GM19193 (cell line): Measurements from ENCODE around the gene HUWE1.

ENCODE experiments used
- POLR2A ChIP-seq: IDR thresholded peaks from 4 replicates; pipeline ENCODE4 v1.6.1; 2011; ENCODE audit not compliant: insufficient read depth, insufficient read length; ENCODE audit errors: extremely low read depth

Gene HUWE1

DNA sequence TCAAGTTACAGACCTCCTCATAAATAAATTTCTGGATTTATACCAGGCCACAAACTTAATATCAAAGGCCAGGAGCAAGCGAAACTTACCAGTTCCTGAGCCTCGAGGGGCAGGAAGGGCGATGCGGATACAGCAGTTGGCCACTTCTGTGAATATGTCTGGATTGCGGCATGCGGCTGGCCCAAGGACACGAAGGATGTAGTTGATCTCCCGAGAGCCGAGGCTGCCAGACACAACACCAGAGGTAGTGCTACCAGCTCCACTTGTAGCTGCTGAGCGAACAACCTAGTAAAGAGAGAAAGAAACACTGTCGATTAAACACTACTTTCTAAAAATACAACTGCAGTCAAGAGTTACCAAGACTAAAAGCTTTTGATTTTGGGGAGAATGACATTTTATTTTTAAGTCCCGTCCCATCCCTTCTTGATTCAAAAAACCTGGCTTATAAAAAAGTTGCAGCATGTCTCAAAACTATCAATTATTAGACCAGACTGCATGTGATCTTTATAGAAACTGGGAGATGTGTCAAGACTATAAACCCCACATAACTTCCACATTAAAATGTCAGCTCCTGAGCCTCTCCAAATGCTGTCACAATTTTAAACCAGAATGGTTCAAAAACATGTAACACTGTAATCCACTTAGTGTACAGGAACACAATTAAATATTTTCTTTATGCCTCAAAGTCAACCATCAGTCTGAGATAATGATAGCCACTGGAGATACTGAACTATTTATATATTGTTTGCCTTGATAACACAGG is 105.6 kb downstream of the HUWE1 start:
- TF ChIP-seq POLR2A: no peak

DNA sequence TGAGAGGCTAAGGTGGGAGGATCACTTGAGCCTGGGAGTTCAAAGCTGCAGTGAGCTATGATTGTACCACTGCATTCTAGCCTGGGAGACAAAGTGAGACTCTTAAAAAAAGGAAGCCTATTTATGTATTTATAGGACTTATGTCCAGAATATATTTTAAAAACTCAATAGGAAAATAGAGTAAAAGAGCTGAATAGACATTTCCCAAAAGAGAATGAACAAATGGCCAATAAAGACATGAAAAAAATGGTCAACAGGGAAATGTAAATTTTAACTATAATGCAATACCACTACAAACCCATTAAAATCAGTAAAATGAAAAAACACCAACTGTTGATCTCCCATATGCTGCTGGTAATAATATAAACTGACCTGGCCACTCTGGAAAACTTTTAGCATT is 115.0 kb downstream of the HUWE1 start:
- TF ChIP-seq POLR2A: no peak

DNA sequence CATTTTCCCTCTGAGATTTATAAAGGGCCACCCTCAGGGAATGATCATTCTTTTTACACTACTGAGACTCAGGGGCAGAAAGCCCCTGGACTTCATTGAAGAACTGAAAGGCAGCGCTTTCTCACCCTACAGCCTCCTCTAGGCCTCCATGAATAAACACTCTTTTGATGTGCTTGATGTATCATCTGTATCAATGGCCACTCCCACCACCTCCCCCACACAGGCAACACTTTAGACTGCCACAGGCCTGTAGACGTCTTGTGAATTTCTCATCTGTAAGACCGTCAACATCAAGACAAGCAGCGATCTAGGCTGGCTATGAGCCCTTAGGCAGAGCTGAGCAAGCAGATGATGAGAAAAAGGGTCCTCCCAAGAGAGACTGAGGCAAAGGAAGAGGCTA is 123.2 kb downstream of the HUWE1 start:
- TF ChIP-seq POLR2A: no peak

DNA sequence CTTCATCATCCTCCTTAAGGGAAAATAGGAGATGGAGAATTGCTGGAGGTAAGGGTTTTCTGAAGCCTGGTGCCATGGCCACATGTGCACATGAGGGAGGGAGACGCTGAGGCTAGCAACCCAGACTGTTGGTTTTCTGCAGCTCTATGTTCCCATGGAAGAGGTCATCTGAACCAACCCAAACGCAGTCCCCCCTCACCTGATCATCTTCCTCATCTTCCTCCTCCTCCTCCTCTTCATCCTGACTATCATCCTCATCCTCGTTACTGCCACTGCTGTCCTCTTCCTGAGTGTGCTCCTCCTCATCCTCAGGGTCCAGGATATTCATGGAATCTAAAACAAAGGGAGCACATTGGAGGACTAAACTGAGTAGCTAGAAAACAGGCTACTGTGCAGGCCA is 124.6 kb downstream of the HUWE1 start:
- TF ChIP-seq POLR2A: no peak

DNA sequence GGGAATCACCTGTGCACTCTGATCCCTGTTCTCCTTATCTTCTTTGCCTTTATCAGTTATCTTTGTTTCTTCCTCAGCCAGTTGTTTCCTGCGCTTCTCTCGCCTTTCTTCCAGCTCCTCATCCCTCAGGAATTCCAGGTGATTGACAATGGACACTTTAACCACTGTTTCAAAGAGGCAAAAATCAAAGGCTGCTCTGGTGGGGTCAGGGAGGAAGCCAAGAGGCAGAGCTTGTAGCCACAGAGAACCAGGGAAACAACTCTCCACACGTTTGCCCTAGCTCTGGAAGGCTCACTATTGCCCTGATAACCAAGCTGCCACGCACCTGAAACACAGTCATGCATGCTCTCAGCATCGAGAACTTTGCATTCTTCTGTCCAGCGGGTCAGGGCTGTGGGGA is 127.9 kb downstream of the HUWE1 start:
- no peak for TF ChIP-seq POLR2A

DNA sequence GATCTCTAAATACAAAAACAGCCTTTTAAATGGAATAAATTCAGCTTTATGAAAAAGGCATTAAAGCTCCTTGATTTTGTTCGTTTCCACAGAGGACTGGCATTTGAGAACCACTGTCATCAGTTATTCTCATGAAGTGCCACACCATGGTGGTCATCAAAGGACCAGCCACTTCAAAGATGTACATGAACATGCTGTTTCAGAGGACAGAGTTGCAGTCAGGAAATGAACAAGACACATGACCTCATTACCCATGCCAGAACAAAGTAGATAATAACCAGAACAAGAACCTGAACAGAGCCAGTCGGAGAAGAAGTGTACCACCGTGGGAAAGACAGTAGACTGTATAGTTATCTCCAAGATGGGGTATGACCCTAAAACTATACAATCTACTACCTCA is 129.7 kb downstream of the HUWE1 start:
- no peak for TF ChIP-seq POLR2A

DNA sequence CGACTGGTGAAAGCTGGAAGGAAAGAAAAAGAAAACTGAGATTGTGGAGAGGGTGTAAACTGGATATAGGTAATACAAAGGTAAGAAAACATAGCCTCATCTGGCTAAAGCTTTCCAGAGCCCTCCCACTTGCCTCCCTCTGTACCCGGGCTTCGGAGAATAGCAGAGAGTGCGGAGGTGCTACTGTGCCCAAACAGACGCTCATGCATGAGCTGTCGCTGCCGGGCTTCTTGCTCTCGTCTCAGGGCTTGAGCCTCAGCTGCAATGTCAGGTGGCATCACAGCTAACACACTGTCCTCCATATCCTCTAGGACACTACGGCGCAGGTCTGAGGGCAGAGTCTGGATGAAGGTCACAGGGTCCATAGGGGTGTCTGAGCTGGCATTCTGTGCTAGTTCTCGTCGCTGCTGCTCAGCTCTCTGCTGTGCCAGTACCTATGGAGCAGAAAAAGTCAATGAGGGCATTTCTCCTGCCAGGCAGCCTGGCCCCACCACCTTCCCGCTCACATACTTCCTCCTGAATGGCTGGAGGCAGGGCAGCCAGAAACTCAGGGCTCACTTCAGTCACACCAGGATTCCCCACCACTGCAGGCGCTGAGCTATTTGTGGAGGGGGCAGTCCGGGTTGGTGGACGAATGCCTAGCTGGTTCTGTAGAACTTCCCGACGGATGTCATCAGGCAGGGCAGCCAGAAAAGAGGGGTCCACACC is 135.6 kb downstream of the HUWE1 start:
- no peak for TF ChIP-seq POLR2A

DNA sequence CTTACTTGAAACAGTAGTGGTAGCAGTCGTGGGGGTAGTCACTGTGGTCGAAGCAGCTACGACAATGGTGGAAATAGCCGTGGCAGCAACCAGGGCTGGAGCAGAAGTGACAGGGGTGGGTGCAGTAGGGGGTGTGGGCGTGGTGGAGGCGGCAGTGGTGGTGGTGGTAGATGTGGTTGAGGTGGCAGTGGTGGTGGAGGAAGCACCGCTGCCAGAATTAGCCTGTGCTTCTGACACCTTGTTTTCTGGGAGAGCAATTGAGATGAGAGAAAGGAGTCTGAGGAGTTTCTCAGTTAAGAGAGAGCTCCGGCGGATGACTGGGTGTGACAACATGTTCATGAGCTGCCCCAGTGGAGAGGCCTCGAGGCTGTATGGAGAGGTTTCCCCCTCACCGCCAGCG is 138.9 kb downstream of the HUWE1 start:
- TF ChIP-seq POLR2A: no peak

DNA sequence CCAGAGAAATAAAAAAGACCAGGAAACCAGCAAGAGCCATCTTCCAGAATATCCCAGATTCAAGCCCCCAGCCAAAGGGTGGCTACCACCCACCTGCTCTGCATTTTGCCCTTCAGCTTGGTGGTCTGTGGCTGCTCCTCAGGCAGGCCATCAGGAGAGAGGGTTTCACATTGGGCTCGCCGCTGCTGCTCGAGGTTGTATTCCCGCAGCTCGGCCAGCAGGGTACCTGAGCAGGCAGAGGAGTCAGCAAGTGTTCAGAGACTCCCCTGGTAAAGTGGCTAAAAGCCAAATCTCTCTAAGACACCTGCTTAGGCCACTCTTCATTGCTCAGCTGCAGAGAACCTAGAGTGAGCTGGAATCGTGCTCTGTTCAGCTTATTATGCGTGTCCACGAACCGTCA is 141.6 kb downstream of the HUWE1 start:
- TF ChIP-seq POLR2A: no peak

DNA sequence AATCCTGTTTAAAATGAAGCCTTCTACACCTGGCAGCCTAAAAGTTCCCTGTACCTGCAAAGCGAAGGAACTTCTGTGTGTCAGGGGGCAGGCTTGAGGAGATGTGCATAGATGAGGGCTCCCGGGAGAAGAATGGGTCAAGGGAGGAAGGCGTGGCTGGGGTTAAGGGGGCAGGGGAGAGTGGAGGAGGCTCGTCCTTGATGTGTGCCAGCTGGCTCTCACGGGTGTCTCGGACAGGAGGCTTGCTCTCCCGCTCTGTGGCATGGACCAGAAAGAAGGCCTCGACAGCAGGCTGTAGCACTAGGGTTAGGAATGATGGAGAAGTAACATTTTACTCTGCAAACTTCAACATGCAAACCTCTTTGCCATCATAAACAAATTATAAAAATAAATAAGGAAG is 147.7 kb downstream of the HUWE1 start:
- no peak for TF ChIP-seq POLR2A

DNA sequence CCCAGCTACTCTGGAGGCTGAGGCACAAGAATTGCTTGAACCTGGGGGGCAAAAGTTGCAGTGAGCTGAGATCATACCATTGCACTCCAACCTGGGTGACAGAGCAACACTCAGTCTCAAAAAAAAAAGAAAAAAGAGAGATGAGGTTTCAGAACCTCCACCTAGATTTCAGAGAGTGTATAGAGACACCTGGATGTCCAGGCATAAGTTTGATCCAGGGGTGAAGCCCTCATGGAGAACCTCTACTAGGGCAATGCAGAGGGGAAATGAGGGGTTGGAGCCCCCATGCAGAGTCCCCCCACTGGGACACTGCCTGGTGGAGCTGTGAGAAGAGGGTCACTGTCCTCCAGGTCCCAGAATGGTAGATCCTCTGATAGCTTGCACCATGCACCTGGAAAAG is 159.5 kb downstream of the HUWE1 start:
- no peak for TF ChIP-seq POLR2A

DNA sequence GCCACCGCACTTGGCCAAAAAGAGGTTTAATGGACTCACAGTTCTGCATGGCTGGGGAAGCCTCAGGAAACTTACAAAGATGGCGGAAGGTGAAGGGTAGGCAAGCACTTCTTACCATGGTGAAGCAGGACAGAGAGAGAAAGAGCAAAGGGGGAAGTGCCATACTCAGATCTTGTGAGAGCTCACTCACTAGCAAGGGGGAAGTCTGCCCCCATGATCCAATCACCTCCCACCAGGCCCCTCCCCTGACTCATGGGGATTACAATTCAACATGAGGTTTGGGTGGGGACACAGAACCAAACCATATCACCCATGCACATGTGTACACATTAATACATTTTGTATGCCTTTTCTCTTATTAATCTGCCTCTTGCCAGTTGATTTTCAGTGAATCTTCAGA is 175.2 kb downstream of the HUWE1 start:
- no peak for TF ChIP-seq POLR2A

DNA sequence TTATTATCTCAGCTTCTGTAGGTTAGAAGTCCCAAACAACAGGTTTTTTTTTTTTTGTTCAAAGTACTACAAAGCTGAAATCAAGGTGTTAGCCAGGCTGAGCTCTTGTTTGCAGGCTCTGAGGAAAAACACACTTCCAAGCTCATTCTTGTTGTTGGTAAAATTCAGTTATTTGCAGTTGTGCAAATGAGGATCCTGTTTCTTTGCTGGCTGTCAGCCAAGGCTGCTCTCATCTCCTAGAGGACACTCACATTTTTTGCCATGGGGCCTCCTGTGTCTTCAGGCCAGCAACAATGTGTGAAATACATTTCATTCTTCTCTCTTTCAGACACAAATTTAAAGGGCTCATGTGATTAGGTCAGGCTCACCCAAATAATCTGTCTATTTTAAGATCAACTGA is 192.1 kb downstream of the HUWE1 start:
- no peak for TF ChIP-seq POLR2A

DNA sequence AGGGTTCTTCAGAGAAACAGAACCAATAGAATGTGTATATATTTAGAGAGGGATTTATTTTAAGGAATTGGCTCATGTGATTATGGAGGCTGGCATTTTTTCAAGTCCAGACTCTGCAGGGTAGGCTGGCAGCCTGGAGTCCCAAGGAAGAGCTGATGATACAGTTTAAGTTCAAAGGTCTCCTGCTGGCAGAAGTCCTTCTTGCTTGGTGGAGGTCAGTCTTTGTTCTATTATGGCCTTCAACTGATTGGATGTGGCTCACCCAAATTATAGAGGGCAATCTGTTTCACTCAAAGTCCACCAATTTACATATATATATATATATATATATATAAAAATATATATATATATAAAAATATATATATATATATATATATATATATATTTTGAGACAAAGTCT is 200.2 kb downstream of the HUWE1 start:
- TF ChIP-seq POLR2A: no peak

DNA sequence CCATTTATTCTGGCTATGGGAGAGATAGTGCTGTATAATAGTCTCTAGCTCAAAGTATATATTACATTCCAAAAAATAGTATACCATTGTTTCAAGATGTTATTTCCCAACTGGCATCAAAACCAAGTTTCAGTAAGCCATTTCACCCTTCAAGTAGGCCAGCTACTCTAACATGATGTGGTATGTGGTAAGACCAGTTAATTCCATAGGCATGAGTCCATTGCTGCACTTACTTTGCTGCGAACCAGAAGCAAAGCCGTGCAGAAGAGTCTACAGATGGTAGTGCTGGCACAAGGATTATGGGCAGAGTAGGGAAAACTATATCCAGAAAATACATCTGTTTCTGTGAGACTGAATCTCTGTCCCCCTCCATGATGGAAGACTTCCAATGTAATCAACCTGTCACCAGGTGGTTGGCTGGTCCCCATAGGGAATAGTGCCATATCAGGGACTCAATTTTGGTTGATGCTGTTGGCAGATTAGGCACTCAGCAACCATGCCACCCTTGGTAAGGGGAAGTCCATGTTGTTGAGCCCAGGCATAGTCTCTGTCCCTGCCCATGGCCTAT is 202.6 kb downstream of the HUWE1 start:
- no peak for TF ChIP-seq POLR2A

DNA sequence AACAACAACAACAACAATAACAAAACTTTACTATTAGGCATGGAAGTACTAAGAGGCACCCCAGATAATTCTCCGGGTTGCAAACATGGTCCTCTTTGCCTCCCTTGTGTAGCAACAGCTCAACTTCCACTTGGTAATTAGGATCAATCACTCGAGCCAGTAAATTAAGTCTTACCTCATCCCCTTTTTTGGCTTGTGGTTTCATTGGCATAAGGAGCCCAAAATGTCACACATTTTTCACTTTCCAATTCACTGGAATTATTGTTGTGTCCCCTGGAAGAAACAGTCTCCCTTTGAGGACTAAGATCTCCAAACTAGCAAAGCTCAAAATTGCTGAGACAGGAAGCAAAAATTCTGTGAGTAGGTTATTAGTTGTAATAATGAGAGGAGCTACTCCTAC is 203.1 kb downstream of the HUWE1 start:
- no peak for TF ChIP-seq POLR2A
